Raji (cell line): ENCODE results near the gene ZNF774.
A peak's percentile ranks its signal among the peaks of the same experiment; 100 is the strongest.

Experiments used
- POLR2A ChIP-seq: IDR thresholded peaks from 2 replicates; pipeline ENCODE4 v1.6.1; 2011; ENCODE audit warnings: low read depth, low read length, control low read depth; ENCODE audit not compliant: insufficient read depth

Gene ZNF774

GRCh38 chr15:90352107-90352893 lies at the start of gene ZNF774:
Gene ZNF774, plus strand, starts transcription at chr15:90352284. Its CDS starts 2,377 bp downstream, at chr15:90354661.
- TF ChIP-seq POLR2A = peak; percentile 50; the same call in 1 of the 2 replicates

GRCh38 chr15:90305932-90306331 lies 46.2 kb upstream of the ZNF774 start:
- TF ChIP-seq POLR2A = no peak

- no peak for TF ChIP-seq POLR2A
Observed at GRCh38 chr15:90306560-90306959, 45.5 kb upstream of the ZNF774 start.

GRCh38 chr15:90307661-90308060 lies 44.4 kb upstream of the ZNF774 start:
- TF ChIP-seq POLR2A = no peak

- no peak for TF ChIP-seq POLR2A
Observed at GRCh38 chr15:90309020-90309419, 43.1 kb upstream of the ZNF774 start.

GRCh38 chr15:90315278-90315982 lies 36.7 kb upstream of the ZNF774 start:
- no peak for TF ChIP-seq POLR2A

- no peak for TF ChIP-seq POLR2A
Observed at GRCh38 chr15:90316139-90316538, 35.9 kb upstream of the ZNF774 start.

GRCh38 chr15:90318591-90318990 lies 33.5 kb upstream of the ZNF774 start:
- TF ChIP-seq POLR2A = no peak

- TF ChIP-seq POLR2A = no peak
Observed at GRCh38 chr15:90320062-90320884, 31.8 kb upstream of the ZNF774 start.

GRCh38 chr15:90320885-90321278 lies 31.2 kb upstream of the ZNF774 start:
- no peak for TF ChIP-seq POLR2A

GRCh38 chr15:90322538-90322937 lies 29.5 kb upstream of the ZNF774 start:
- no peak for TF ChIP-seq POLR2A

- no peak for TF ChIP-seq POLR2A
Observed at GRCh38 chr15:90325726-90326125, 26.4 kb upstream of the ZNF774 start.

GRCh38 chr15:90326441-90326840 lies 25.6 kb upstream of the ZNF774 start:
- no peak for TF ChIP-seq POLR2A

GRCh38 chr15:90327311-90327710 lies 24.8 kb upstream of the ZNF774 start:
- TF ChIP-seq POLR2A = no peak

- TF ChIP-seq POLR2A = no peak
Observed at GRCh38 chr15:90334304-90334731, 17.8 kb upstream of the ZNF774 start.
